Ovary (tissue), 9 donors: ENCODE measurements around the gene GTF2F1. TPM values are rescaled to one million over a fixed set of nuclear protein-coding genes. Genes with fewer than 3 reads are reported as not detected.

Experiments used
- DNase-seq, 5 donors: peaks; one replicate each; pipeline ENCODE4 v3.0.0-alpha.2; 2019 to 2020
- H3K27ac ChIP-seq, 2 donors: fragments of 200-600 bp; one replicate each; pipeline versions ENCODE4 v1.5.1 to v1.8.0; 2019 to 2022
- H3K27me3 ChIP-seq: fragments of 200-600 bp; one replicate; pipeline ENCODE4 v1.8.0; 2022
- H3K36me3 ChIP-seq: fragments of 200-600 bp; sonication (generic); one replicate; pipeline ENCODE4 v1.5.1; 2019
- H3K4me1 ChIP-seq: one replicate; pipeline ENCODE4 v1.8.1; 2013; ENCODE audit warnings: mild to moderate bottlenecking, moderate library complexity; ENCODE audit not compliant: insufficient read depth
- H3K4me3 ChIP-seq: fragments of 200-600 bp; sonication (generic); one replicate; pipeline ENCODE4 v1.5.1; 2017
- H3K9me3 ChIP-seq, 2 donors: fragments of 200-600 bp in 1 of 2; sonication (generic) in 1 of 2; one replicate each; pipeline versions ENCODE4 v1.5.1 to v1.8.1; 2013 to 2019; ENCODE audit warnings: mild to moderate bottlenecking in 1 of 2, moderate library complexity in 1 of 2
- EP300 ChIP-seq: sonication (generic); formaldehyde crosslinking; IDR thresholded peaks from one replicate; pipeline ENCODE4 v1.6.1; 2017; ENCODE audit warnings: antibody characterized with exemption
- POLR2A ChIP-seq: fragments of 450-650 bp; IDR thresholded peaks from one replicate; pipeline ENCODE4 v1.6.1; 2017; ENCODE audit warnings: antibody characterized with exemption, mild to moderate bottlenecking, moderate library complexity
- WGBS, 3 donors: extraction: QIAGEN DNeasy Blood & Tissue Kit in 1 of 3; methylation state at CpG; one replicate each; pipeline versions ENCODE4 v1.1.5 to v1.1.7; 2013 to 2017; 5-methylcytosine and 5-hydroxymethylcytosine counted together
- intact Hi-C, 4 donors: fragments of 100-400 bp; cut with DNase I; formaldehyde crosslinking; loops; one replicate each; pipeline versions ENCODE4 v1.11.0 to v1.15.1; 2022 to 2023
- polyA plus RNA-seq, 2 donors: library from polyadenylated mRNA; stranded (reverse); fragments of 200-250 nt in 1 of 2; fragments of 350-450 nt in 1 of 2; fragmentation: Illumina TruSeq in 1 of 2; extraction: RNeasy Lipid Tissue Mini Kit (QIAGEN cat#74804) in 1 of 2; gene quantifications; one replicate each; pipeline ENCODE4 v1.2.3, GENCODE V29; 2013 to 2014
- total RNA-seq, 7 donors: library from RNA; depleted of rRNA in 2 of 7; stranded (reverse); fragments of >200 nt in 2 of 7; fragmentation: NEBNext Ultra II Directional in 3 of 7; extraction: Animal tissue kit (Norgen Biotek cat#: 25700) in 3 of 7; gene quantifications; one replicate each; pipeline versions ENCODE4 v1.1.0 to v1.2.4, GENCODE V29; 2016 to 2023
- TF ChIP-seq, protein P1 (sequence below), 3 donors: fragments of 450-650 bp in 2 of 3; fragments of 200-600 bp in 1 of 3; IDR thresholded peaks; one replicate each; pipeline versions ENCODE4 v1.5.1 to v1.8.0; 2016 to 2022; ENCODE audit warnings: antibody characterized with exemption in 3 of 3, mild to moderate bottlenecking in 1 of 3
- donor health status: DM: no; HTN: no; CAD: no; lungs with moderate emphysema.
- donor health status: DM: no; HTN: no; CAD: no.
- donor health status: Bipolar disorder and iron deficiency.
- donor health status: DM: yes; HTN: yes; CAD: no.
- donor health status: DM: no; HTN: no; CAD: no.
- donor health status: DM: yes; HTN: yes; CAD: no.

GTF2F1 gene
- total and polyA plus RNA-seq, 9 donors: 41.2 to 95.0 (median 66.9) TPM

DNA sequence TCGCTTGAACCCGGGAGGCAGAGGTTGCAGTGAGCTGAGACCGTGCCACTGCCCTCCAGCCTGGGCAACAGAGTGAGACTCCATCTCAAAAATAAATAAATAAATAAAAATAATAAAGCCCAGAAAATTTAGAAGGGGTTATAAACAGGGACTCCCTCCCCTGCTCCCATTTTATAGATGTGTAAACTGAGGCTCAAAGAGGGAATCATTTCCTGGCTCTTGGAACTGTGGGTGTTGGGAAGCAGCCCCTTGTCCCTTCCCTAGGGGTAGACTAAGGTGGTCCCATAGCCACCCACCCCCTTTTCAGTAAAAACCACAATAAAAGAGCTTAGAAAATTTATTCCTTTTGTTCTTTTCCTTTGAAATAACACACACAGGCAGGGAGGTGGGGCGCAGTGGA, 46.8 kb upstream of the GTF2F1 start:
- H3K27ac ChIP-seq: no peak overlapping the region
- H3K9me3 ChIP-seq: no peaks in the 10 kb centered on the region
- H3K4me1 ChIP-seq: no peaks in the 10 kb centered on the region
- intact Hi-C loops: no loop called here
- H3K4me3 ChIP-seq: no peak overlapping the region
- DNase-seq: no peak
- no peaks in the 10 kb centered on the region for H3K36me3 ChIP-seq
- WGBS, 3 donors: 84 to 88% (median 87%) methylated on average over 4 of the region's 4 CpGs
- no peaks in the 10 kb centered on the region for H3K27me3 ChIP-seq
- TF ChIP-seq, protein P1, sequence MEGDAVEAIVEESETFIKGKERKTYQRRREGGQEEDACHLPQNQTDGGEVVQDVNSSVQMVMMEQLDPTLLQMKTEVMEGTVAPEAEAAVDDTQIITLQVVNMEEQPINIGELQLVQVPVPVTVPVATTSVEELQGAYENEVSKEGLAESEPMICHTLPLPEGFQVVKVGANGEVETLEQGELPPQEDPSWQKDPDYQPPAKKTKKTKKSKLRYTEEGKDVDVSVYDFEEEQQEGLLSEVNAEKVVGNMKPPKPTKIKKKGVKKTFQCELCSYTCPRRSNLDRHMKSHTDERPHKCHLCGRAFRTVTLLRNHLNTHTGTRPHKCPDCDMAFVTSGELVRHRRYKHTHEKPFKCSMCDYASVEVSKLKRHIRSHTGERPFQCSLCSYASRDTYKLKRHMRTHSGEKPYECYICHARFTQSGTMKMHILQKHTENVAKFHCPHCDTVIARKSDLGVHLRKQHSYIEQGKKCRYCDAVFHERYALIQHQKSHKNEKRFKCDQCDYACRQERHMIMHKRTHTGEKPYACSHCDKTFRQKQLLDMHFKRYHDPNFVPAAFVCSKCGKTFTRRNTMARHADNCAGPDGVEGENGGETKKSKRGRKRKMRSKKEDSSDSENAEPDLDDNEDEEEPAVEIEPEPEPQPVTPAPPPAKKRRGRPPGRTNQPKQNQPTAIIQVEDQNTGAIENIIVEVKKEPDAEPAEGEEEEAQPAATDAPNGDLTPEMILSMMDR (IDR thresholded peaks at IDR 0.05): no peak
- TF ChIP-seq POLR2A (no peak), EP300 (no peak)

DNA sequence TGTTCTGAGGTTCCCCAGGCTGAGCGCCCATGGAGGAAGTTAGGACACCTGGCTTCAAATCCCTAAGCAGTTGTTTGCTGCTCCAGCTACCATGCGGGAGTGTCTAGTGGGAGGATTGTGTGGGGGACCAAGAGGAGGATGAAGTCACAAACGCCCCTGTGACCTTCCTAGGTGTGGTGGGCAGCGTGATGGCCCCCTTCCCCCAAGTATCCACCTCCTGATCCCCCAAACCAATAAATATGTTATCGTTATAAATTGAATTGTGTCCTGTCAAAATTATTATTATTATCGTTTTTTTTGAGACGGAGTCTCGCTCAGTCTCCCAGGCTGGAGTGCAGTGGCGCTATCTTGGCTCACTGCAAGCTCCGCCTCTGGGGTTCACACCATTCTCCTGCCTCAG, 40.7 kb upstream of the GTF2F1 start, which contains the start of gene SLC25A41:
SLC25A41 (minus strand) TSS at position 101 of the 400 bp plus-strand sequence; CDS start at position 31, 70 bp downstream.
- TF ChIP-seq, protein P1 (IDR thresholded peaks at IDR 0.05): no peak
- TF ChIP-seq EP300 (no peak), POLR2A (no peak)
- Histone ChIP-seq H3K27me3 (no peaks in the 10 kb centered on the region), H3K9me3 (no peaks in the 10 kb centered on the region), H3K36me3 (no peaks in the 10 kb centered on the region), H3K4me3 (no peak within 1 kb of the TSS), H3K27ac (no peak within 1 kb of the TSS), H3K4me1 (no peaks in the 10 kb centered on the region)
- 87 to 92% (median 91%) methylated on average over 10 of the region's 10 CpGs for WGBS, 3 donors
- intact Hi-C loops: no loop called here
- DNase-seq: no peak

DNA sequence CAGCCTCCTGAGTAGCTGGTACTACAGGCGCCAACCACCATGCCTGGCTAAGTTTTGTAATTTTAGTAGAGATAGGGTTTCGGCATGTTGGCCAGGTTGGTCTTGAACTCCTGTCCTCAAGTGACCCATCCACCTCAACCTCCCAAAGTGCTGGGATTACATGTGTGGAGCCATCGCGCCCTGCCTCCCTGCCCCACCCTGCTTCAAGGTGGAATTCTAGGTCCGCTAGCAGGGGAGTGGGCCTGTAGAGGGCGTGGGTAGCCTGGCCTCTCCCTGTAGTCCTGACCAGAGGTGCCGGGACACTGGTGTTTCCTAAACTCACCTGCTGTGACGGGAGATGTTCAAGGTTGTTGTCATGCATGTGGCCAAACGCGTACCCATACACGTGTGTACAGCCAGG, 40.2 kb upstream of the GTF2F1 start:
- WGBS, 3 donors: 87 to 90% (median 89%) methylated on average over 11 of the region's 11 CpGs
- Histone ChIP-seq H3K27me3 (no peaks in the 10 kb centered on the region), H3K4me3 (no peak overlapping the region), H3K4me1 (no peaks in the 10 kb centered on the region), H3K9me3 (no peaks in the 10 kb centered on the region), H3K36me3 (no peaks in the 10 kb centered on the region), H3K27ac (no peak overlapping the region)
- TF ChIP-seq EP300: no peak
- TF ChIP-seq, protein P1 (IDR thresholded peaks at IDR 0.05): no peak
- TF ChIP-seq POLR2A: no peak
- intact Hi-C loops: no loop called here
- no peak for DNase-seq

DNA sequence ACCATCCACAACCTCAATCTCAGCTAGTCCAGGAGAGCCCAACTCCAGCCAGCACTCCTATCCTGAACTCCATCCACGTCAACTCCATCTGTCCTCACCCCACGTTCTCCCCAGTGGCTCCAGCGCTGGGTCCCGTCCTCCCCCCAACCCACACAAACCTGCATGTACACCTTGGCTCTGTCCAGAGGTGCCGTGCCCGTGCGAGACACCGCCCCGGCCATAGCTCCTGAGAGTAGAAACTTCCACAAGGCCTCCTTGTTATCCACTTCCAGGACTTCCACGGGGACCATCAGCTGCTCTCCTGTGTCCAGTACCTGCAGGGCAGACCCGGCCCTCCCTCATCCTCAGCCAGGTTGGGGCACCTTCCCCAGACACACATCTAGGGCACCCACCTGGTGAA, 38.9 kb upstream of the GTF2F1 start:
- intact Hi-C loops: no loop called here
- WGBS, 3 donors: 89 to 91% (median 91%) methylated on average over 11 of the region's 11 CpGs
- Histone ChIP-seq H3K27me3 (no peaks in the 10 kb centered on the region), H3K9me3 (no peaks in the 10 kb centered on the region), H3K36me3 (no peaks in the 10 kb centered on the region), H3K27ac (no peak overlapping the region), H3K4me3 (no peak overlapping the region), H3K4me1 (no peaks in the 10 kb centered on the region)
- no peak for TF ChIP-seq EP300
- TF ChIP-seq, protein P1 (IDR thresholded peaks at IDR 0.05): no peak
- no peak for TF ChIP-seq POLR2A
- no peak for DNase-seq
